GM15510 (cell line): ENCODE measurements around the gene ITPK1.

Source experiments
- POLR2A ChIP-seq: IDR thresholded peaks from 3 replicates; pipeline ENCODE4 v1.6.1; 2011; ENCODE audit warnings: borderline replicate concordance; ENCODE audit not compliant: insufficient read length; ENCODE audit errors: extremely low read depth

Gene ITPK1

GRCh38 chr14:92987148-92987570, 128.6 kb downstream of the ITPK1 start:
- no peak for TF ChIP-seq POLR2A

GRCh38 chr14:92986254-92987147, 129.2 kb downstream of the ITPK1 start:
- no peak for TF ChIP-seq POLR2A

GRCh38 chr14:92985521-92985920, 130.2 kb downstream of the ITPK1 start:
- no peak for TF ChIP-seq POLR2A

GRCh38 chr14:92984896-92985295, 130.8 kb downstream of the ITPK1 start:
- no peak for TF ChIP-seq POLR2A

GRCh38 chr14:92984082-92984788, 131.5 kb downstream of the ITPK1 start:
- no peak for TF ChIP-seq POLR2A

GRCh38 chr14:92982956-92983355, 132.8 kb downstream of the ITPK1 start:
- no peak for TF ChIP-seq POLR2A

- no peak for TF ChIP-seq POLR2A
Measured at GRCh38 chr14:92981726-92982125, 134.0 kb downstream of the ITPK1 start.

- no peak for TF ChIP-seq POLR2A
Measured at GRCh38 chr14:92980866-92981265, 134.9 kb downstream of the ITPK1 start.

GRCh38 chr14:92978229-92979021, 137.3 kb downstream of the ITPK1 start:
- no peak for TF ChIP-seq POLR2A

- no peak for TF ChIP-seq POLR2A
Measured at GRCh38 chr14:92976268-92976667, 139.5 kb downstream of the ITPK1 start.

- no peak for TF ChIP-seq POLR2A
Measured at GRCh38 chr14:92974541-92975345, 141.0 kb downstream of the ITPK1 start.

GRCh38 chr14:92973798-92974372, 141.8 kb downstream of the ITPK1 start:
- TF ChIP-seq POLR2A: no peak

GRCh38 chr14:92973261-92973797, 142.4 kb downstream of the ITPK1 start:
- no peak for TF ChIP-seq POLR2A
